Measurements from ENCODE around the gene CGN.

The CGN gene

DNA sequence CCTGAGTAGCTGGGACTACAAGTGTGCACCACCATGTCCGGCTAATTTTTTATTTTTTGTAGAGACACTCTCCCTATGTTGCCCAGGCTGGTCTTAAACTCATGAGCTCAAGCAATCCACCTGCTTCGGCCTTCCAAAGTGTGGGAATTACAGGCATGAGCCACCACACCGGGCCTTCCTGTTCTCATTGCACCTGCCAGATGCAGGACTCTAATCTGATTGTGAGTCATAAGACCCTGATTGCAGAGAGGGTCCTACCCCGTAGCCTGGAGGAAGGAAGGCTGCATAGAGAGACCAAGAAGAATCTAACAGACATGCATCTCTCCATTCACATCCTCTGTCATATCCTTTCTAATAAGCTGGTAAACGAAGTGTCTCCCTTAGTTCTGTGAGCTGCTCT, 19.5 kb upstream of the CGN start:
- Mint-ChIP-seq H3K27ac (no peak overlapping the region), H3K4me3 (no peak overlapping the region), H3K27me3 (no peaks in the 10 kb centered on the region), H3K36me3 (ENCODE audit: low read depth) (no peaks in the 10 kb centered on the region), H3K4me1 (ENCODE audit: low read depth) (peaks cover 12% of the 10 kb centered on the region), H3K9me3 (no peaks in the 10 kb centered on the region)
- no peak for DNase-seq

DNA sequence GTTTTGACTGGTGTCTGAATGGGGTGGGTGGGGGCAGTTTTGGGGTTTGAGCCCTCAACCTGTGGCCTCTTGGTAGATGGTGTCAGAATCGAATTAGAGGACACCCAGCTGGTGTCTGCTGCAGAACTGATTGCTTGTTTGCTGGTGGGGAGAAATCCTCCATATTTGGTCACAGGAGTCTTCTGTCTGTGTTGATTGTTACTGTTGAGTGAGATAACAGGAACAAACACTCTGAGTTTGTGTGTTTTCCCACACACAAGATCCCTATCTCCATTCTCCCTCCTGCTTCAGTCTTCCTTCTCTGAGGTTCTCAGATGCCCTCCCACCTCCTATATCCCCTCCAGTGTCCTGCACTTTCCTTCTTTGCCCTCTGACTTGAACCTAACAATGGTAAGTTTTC, 19.1 kb upstream of the CGN start:
- no peaks in the 10 kb centered on the region for H3K9me3 Mint-ChIP-seq

DNA sequence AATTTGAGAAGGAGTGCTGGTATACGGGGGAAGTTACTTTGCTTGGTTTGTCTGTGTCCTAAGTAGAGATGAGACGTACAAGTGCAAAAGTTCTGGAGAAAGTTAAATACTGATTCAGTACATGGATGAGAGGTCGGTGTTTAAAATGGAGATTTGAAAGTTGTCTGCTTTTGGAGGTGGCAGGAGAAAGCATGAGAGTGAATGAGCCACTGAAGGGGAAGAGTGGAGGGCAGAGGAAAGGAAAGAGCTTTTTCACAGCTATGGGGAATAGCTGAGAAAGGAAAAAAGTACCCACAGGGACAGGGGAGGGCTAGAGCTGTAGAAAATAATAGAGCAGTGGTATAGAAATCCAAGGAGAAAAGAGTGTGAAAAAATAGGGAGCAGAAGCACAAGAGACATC, 18.1 kb upstream of the CGN start:
- Mint-ChIP-seq H3K4me3 (no peak overlapping the region), H3K4me1 (ENCODE audit: low read depth) (peaks cover 12% of the 10 kb centered on the region), H3K9me3 (no peaks in the 10 kb centered on the region), H3K27ac (no peak overlapping the region), H3K36me3 (ENCODE audit: low read depth) (no peaks in the 10 kb centered on the region), H3K27me3 (no peaks in the 10 kb centered on the region)
- no peak for DNase-seq

More for the DNA sequence above, 19.1 kb upstream of the CGN start:
- Mint-ChIP-seq H3K27ac (no peak overlapping the region), H3K4me3 (no peak overlapping the region), H3K36me3 (ENCODE audit: low read depth) (no peaks in the 10 kb centered on the region), H3K27me3 (no peaks in the 10 kb centered on the region), H3K4me1 (ENCODE audit: low read depth) (peaks cover 12% of the 10 kb centered on the region)
- DNase-seq: no peak

DNA sequence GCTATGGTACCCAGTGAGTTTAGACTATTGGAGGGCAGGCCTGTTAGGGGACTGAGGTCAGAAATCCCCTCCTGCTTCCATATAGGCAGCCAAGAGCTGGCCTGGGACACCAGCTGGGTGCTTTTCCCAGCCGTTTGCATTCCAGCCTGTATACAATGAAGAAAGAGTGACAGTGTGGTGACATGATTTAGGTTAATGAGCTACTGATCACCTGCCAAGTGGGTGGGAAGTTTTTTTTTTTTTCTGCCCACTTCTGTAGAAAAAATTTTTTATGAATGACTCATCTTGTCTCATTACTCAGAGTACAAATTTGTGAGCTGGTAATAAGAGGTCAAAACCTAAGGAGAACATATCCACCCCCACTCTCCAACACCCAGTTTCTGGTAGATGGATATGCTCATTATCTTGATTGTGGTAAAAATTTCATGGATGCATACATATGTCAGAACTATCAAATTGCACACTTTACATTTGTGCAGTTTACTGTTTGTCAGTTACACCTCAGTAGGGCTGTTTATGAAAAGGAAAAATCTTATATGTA, 16.4 kb upstream of the CGN start:
- DNase-seq: no peak
- Mint-ChIP-seq H3K4me1 (ENCODE audit: low read depth) (peaks cover 12% of the 10 kb centered on the region), H3K27ac (no peak overlapping the region), H3K4me3 (no peak overlapping the region), H3K27me3 (no peaks in the 10 kb centered on the region), H3K9me3 (no peaks in the 10 kb centered on the region), H3K36me3 (ENCODE audit: low read depth) (no peaks in the 10 kb centered on the region)

DNA sequence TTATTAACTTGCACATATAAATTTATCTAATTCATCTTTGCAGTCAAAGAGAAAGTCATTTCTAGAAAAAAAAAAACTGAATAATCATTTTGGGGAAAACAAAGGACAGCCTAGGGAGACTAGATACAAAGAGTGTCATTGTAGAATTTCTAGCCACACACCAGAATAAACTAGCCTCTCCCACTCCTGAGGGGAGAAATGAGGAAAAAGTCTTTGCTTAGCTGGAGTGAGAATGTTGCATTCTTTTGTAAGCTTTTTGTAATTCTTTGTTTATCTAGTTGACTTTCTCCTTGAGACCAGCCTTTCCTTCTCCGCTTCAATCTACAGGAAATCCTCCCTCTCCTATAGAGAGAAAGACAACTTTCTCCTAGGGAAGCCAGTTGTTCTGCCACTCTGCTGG, 15.9 kb upstream of the CGN start:
- no peaks in the 10 kb centered on the region for H3K27me3 Mint-ChIP-seq
- H3K9me3 Mint-ChIP-seq: no peaks in the 10 kb centered on the region
- no peaks in the 10 kb centered on the region for H3K36me3 Mint-ChIP-seq (ENCODE audit: low read depth)
- H3K4me1 Mint-ChIP-seq (ENCODE audit: low read depth): peaks cover 12% of the 10 kb centered on the region
- H3K4me3 Mint-ChIP-seq: no peak overlapping the region
- no peak for DNase-seq
- H3K27ac Mint-ChIP-seq: no peak overlapping the region

DNA sequence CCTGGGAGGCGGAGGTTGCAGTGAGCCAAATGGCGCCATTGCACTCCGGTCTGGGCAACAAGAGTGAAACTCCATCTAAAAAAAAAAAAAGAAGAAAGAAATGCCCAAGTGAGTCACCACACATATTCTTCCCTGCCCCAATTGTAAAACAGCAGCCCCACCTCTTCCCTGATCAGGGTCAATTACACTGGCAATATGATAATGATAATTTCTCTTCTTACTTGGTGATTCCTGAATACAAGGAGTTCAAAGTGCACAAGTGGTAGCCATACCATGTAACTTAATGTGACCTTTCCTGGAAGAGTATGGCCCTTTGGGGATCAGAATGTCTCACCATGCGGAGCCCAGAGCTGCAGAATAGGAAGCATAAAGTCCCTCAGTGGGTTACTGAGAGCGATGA, 11.8 kb upstream of the CGN start:
- Mint-ChIP-seq H3K27me3 (no peaks in the 10 kb centered on the region), H3K36me3 (ENCODE audit: low read depth) (no peaks in the 10 kb centered on the region), H3K4me1 (ENCODE audit: low read depth) (peaks cover 12% of the 10 kb centered on the region), H3K9me3 (no peaks in the 10 kb centered on the region), H3K27ac (no peak overlapping the region), H3K4me3 (no peak overlapping the region)
- no peak for DNase-seq

DNA sequence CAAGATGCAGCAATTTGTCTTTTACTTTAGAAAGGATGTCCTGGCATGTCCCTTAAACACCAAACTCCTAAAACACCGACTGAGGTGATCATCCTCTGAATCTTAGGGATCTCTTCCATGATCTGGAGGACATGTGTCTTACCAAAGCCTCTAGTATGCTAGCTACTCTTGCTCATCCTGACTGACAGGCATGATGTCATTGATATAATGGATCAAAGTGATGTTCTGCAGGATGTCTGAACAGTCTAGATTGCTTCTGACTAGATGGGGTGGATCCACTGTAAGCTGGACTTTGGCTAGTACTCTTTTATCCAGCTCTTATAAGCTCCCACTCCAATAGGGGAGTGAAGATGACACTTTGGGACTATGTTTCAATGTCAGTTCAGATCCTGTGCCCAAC, 11.3 kb upstream of the CGN start:
- H3K27ac Mint-ChIP-seq: no peak overlapping the region
- H3K4me1 Mint-ChIP-seq (ENCODE audit: low read depth): peaks cover 8% of the 10 kb centered on the region
- no peaks in the 10 kb centered on the region for H3K27me3 Mint-ChIP-seq
- no peak for DNase-seq
- H3K36me3 Mint-ChIP-seq (ENCODE audit: low read depth): no peaks in the 10 kb centered on the region
- no peaks in the 10 kb centered on the region for H3K9me3 Mint-ChIP-seq
- no peak overlapping the region for H3K4me3 Mint-ChIP-seq

DNA sequence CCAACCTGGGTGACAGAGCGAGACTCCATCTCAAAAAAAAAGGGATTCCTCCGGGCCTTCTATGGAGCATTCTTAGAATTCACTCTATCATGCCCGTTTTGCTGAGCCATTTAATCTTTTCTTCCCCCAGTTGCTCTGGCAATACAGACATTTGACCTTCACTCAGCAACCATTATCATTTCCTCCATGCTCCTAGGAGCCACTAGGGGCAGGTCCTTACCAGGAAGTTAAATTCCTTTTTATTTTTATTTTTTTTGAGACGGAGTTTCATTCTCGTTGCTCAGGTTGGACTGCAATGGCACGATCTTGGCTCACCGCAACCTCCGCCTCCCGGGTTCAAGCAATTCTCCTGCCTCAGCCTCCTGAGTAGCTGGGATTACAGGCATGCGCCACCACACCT, 9.7 kb upstream of the CGN start:
- Mint-ChIP-seq H3K9me3 (no peaks in the 10 kb centered on the region), H3K4me1 (ENCODE audit: low read depth) (no peaks in the 10 kb centered on the region), H3K27me3 (no peaks in the 10 kb centered on the region), H3K36me3 (ENCODE audit: low read depth) (no peaks in the 10 kb centered on the region), H3K4me3 (no peak overlapping the region), H3K27ac (no peak overlapping the region)
- DNase-seq: no peak

DNA sequence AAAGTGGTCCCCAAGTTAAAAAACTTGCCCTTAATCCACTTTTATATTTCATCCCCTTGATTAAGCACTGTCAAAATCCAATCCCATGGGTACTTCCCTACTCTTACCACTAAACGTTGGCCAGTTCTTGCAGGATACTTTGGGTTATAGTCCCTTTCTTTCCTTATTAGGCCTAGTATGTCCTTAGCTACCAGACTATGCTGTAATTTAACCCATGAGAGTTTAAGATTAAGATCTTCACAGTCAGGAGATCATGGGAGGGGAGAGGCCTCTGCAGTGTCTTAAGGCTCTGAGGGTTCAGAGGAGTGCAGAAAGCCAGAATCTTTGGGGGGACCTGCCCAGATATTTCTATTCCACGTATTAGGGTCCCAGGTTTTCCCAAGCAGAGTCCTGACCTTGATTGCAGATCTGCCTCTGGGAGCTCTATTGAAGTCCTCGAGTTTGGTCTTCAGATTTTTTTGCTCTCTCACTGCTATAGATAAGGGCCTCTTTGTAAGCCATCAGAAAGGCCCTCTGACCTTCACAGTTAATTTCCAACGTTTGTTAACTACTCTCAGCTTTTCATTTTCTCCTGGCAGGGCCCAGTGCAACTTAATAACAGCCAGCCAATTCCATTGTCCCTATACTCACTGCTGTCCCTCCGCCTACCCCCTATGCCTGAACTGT, 9.0 kb upstream of the CGN start:
- H3K4me3 Mint-ChIP-seq: no peak overlapping the region
- no peak overlapping the region for H3K27ac Mint-ChIP-seq

DNA sequence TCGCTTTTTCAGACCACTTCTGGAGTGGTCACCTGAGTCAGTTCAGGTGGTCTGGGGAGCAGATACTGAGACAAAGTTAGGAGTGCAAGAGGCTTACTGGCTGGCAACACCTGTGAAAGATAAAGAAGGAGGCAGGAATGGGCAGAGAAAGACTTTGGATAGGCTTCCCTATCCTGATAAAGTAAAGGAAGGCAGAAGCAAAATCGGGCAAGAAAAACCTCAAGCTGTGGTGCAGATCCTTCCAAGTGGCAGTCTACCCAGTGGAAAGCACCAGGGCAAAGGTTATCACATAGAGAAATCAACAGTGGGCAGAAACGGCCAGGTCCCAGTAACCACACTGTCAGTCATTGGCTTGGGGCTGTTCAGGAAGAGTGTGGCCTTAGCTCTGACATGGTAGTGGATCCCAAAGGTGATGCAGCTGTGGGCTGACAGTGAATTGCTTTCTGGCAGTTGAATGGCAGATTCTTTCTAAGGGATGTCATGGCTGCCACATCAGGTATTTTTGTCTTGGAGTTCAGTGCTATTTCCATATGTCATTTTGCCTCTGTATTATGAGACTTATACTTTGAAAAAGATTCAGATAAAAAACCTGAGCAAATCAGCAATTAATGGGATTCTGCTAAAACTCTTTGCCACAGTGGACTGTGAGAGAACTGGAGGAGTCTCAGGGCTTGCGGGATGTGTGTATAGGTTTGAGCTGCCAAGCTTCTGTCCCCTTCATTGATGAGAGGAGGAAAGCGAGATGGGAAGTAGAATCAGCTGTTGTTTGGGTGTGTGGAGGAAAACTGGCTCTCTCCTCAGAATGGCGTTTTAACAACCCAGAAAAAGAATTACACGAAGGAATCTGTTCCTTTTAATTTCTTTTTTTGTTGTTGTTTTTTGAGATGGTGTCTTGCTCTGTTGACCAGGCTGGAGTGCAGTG, 8.1 kb upstream of the CGN start:
- Mint-ChIP-seq H3K27me3 (no peaks in the 10 kb centered on the region), H3K9me3 (no peaks in the 10 kb centered on the region), H3K4me1 (ENCODE audit: low read depth) (no peaks in the 10 kb centered on the region), H3K4me3 (no peak overlapping the region), H3K27ac (no peak overlapping the region), H3K36me3 (ENCODE audit: low read depth) (no peaks in the 10 kb centered on the region)
- no peak for DNase-seq

More for the DNA sequence above, 9.0 kb upstream of the CGN start:
- Mint-ChIP-seq H3K27me3 (no peaks in the 10 kb centered on the region), H3K36me3 (ENCODE audit: low read depth) (no peaks in the 10 kb centered on the region), H3K9me3 (no peaks in the 10 kb centered on the region), H3K4me1 (ENCODE audit: low read depth) (no peaks in the 10 kb centered on the region)
- no peak for DNase-seq

DNA sequence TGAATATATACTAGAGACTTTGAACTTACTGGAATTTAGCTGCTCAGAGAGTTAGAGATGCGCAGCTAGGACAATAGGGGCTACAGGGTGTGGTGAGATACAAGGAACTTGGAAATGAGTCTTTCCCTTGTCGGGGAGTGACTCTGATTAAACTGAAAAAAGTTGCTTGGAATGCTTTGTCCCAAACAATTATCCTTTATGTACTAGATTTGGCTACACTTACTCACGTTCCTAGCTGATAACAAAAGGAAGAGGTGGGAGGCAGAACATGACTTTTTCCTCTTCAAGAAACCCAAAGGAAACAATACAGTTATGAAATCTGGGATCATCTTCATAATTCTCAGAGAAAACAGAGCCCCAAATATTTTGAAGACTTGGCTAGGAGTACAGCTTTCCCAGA, 6.9 kb upstream of the CGN start:
- Mint-ChIP-seq H3K27ac (no peak overlapping the region), H3K36me3 (ENCODE audit: low read depth) (no peaks in the 10 kb centered on the region), H3K27me3 (no peaks in the 10 kb centered on the region), H3K9me3 (no peaks in the 10 kb centered on the region), H3K4me1 (ENCODE audit: low read depth) (no peaks in the 10 kb centered on the region), H3K4me3 (no peak overlapping the region)
- DNase-seq: no peak

DNA sequence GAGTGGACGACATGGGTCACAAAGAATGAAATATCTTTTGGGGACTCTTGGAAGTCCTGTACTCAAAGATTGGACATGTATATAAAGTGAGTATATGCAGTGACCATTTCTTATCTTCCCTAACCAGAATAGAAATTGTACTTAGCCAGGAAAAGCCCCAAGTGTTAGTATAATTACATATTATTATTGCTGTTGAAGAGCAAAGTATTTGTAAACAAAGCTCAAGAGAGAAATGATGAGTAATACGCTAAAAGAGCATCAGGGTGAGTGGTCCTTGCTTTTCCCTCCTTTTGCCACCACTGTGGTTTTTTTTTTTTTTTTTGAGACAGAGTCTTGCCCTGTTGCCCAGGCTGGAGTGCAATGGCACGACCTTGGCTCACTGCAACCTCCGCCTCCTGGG, 6.4 kb upstream of the CGN start:
- Mint-ChIP-seq H3K36me3 (ENCODE audit: low read depth) (no peaks in the 10 kb centered on the region), H3K9me3 (no peaks in the 10 kb centered on the region), H3K27ac (no peak overlapping the region), H3K27me3 (no peaks in the 10 kb centered on the region), H3K4me1 (ENCODE audit: low read depth) (no peaks in the 10 kb centered on the region), H3K4me3 (no peak overlapping the region)
- no peak for DNase-seq

DNA sequence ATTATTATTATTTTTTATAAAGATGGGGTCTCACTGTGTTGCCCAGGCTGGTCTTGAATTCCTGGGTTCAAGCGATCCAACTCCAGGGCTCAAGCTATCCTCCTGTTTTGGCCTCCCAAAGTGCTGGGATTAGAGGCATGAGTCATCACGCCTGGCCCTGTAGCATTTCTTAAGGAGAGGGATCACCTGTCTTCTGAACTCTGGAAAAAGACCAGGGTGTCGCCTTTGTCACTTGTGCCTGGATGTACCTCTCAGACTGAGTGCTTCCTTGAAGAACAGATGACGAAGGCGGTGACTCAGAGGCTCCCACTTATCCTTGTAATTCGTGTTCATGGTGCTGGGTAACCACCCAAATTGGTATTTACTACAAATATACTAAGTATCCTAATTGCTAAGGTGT, 2.4 kb upstream of the CGN start:
- Mint-ChIP-seq H3K27ac (no peak overlapping the region), H3K27me3 (no peaks in the 10 kb centered on the region), H3K9me3 (no peaks in the 10 kb centered on the region), H3K36me3 (ENCODE audit: low read depth) (no peaks in the 10 kb centered on the region), H3K4me1 (ENCODE audit: low read depth) (peaks cover 24% of the 10 kb centered on the region), H3K4me3 (no peak overlapping the region)
- no peak for DNase-seq

DNA sequence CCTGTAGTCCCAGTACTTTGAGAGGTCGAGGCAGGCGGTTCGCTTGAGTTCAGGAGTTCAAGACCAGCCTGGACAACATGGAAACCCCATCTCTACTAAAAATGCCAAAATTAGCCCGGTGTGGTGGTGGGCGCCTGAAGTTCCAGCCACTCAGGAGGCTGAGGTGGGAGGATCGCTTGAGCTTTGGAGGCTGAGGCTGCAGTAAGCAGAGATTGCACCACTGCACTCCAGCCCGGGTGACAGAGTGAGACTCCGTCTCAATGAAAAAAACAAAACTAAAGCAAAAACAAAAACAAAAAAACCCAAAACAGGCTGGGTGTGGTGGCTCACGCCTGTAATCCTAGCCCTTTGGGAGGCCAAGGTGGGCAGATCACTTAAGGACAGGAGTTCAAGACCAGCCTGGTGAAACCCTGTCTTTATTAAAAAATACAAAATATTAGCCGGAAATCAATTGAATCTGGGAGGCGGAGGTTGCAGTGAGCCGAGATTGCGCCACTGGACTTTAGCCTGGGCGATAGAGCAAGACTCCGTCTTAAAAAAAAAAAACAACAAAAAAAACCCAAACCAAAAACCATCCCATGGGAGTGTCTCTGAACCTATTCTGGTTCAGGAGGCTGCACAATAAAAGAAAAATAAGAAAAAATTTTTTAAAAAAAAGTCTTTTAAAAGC, 1.7 kb upstream of the CGN start:
- peaks cover 27% of the 10 kb centered on the region for H3K4me1 Mint-ChIP-seq (ENCODE audit: low read depth)
- H3K36me3 Mint-ChIP-seq (ENCODE audit: low read depth): no peaks in the 10 kb centered on the region
- DNase-seq: no peak
- H3K9me3 Mint-ChIP-seq: no peaks in the 10 kb centered on the region
- H3K4me3 Mint-ChIP-seq: no peak overlapping the region
- no peak overlapping the region for H3K27ac Mint-ChIP-seq
- H3K27me3 Mint-ChIP-seq: no peaks in the 10 kb centered on the region

DNA sequence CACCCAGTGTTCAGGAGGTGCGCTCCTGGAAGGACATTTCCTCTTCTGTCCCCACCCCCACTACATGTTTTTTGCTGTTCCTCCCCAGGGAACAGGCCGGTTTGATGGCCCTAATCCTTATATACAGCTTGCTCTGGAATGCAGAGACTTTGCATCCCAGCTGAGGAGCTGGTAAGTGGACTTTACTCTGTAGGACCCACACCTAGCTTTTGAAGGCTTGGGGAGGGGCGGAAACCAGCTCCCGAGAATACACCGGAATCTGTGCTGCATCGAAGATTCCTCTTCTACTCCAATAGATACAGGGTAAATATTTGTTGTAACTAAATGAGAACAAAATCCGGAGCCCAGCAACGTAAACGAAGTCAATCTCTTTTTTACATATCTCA, 1.2 kb upstream of the CGN start:
- no peaks in the 10 kb centered on the region for H3K27me3 Mint-ChIP-seq
- H3K36me3 Mint-ChIP-seq (ENCODE audit: low read depth): no peaks in the 10 kb centered on the region
- H3K4me1 Mint-ChIP-seq (ENCODE audit: low read depth): peaks cover 27% of the 10 kb centered on the region
- H3K4me3 Mint-ChIP-seq: peak overlapping the region; percentile 80
- no peak for DNase-seq
- no peak overlapping the region for H3K27ac Mint-ChIP-seq
- no peaks in the 10 kb centered on the region for H3K9me3 Mint-ChIP-seq
